NCI-H748 (cell line): ENCODE data around the gene RSPRY1.
"Not testable (repeated sequence)": the region's sequence is repeated elsewhere in the genome, so short reads cannot be mapped to it uniquely, and the experiment has no call there.

ENCODE experiments used
- DNase-seq: peaks from one replicate; lab custom pipeline; 2025; ENCODE audit not compliant: unreplicated experiment; lab: John Stamatoyannopoulos, UW

The RSPRY1 gene

DNA sequence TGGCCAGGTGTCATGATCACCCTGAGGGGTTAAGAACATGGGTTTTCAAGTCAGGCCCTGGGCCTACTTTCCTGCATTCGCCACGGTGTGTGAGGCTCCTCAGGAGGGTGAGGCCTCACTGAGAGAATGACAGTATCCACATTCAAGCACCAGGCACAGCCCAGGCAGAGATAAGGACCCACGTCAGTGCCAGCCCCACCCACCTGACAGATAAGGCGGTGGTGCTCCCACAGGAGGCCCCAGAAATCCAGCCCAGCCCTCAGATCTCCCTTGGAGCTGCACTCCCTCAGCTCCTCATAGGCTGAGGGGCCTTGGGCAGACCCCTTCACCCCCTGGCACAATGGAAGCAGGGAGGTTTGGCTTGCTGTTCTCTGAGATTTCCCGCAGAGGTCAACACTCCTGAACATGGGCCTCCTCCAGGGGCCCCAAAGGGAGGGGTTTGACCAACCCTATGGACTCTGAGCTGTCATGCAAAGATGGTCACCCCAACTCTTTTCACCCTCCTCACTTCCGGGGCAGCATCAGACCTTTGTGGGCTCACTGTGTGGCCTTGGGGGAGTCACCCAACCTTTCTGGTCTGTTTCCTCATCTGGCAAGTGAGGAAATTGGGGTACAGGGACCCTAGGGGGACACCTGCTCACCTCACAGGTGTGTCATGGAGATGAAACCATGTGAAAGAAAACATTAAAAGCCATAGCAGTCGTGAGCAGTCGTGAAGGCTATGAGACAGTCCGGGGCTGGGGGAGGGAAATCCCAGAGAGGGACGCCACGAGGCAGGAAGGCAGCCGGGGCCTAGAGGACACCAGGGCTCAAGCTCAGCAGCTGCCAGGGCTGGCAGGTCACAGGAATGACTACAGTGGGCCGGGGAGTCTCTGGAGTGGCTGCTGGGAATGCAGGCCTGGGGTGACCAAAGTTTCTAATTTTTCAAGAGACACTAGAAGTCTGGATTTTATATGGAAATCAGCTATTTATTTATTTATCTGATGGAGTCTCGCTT is 83.0 kb downstream of the RSPRY1 start:
- no peak for DNase-seq

DNA sequence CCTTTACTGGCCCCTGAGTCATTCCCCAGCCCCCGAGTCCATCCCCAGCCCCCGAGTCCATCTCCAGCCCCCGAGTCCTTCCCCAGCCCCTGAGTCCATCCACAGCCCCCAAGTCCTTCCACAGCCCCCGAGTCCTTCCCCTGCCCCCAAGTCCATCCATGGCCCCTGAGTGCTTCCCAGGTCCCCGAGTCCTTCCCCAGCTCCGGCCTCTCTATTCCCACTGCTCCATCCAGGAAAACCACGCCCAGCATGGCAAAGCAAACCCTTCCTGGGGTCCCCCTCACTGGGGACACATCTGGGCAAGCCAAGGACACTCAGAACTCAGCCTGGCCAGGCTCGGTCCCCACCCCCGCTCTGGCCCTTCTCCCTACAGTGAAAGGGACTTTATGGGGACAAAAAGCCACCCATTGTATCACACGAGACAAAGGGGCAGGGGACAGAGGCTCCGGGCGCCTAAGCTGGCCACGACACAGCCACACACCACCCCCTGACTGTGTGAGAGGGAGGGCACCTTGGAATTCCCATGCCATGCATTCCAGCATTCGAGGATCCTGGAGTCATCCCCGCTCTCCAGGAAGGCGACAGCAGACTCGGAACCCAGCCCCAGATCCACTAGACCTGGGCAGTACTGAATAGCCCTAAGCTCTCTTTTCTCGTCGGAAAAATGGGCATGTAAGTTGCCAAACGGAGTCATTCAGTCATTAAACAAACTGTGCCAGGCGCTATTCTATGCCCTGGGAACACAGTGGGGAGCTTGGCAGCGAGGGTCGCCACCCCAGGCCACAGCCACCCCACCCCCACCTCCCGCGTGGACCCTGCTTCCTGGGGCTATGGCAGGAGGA is 84.3 kb downstream of the RSPRY1 start:
- DNase-seq, result no peak

- no peak for DNase-seq
Observed at GRCh38 chr16:57271063-57271345, 84.9 kb downstream of the RSPRY1 start.

DNA sequence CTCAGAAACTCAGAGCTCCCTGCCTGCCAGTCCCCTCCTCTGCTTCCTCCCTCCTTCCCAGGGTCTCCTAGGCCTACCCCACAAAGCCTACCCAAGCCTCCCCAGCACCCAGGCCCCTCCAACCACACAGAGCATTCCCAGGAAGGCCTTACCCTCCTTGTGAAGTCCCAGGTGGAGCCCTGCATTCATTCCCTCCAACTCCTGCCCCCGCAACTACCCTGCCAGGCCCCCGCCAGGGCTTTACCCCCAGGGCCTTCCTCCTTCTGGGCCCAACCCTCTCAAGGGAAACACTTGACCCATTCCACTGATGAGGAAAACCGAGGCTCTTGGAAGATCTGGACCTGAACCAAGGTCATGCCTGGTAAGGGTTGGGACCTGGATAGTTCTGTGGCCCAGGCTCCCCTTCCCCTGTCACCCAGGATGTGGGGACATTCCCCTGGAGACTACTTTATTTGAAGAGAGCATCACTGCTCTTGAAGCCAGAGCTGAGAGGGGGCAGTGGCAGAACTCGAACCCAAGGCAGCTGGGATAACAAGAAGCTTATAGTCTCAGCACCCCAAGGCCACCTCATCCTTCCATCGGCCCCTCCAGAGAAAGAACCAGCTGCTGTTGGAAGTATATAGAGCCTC is 85.9 kb downstream of the RSPRY1 start:
- no peak for DNase-seq

- DNase-seq, result no peak
Observed at GRCh38 chr16:57273359-57273758, 87.2 kb downstream of the RSPRY1 start.

DNA sequence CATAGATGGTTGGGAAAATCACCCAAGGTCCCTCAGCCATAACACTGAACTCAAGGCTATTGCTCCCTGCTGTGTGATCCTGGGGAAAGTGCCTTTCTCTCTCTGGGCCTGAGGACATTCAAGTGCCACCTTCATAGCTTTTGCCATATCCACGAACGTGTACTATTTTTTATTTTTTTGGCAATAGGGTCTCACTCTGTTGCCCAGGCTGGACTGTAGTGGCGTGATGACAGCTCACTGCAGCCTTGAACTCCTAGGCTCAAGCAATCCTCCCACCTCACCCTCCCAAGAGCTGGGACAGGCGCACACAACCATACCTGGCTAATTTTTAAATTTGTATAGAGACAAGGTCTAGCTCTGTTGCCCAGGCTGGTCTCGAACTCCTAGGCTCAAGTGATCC is 87.7 kb downstream of the RSPRY1 start:
- no peak for DNase-seq

- DNase-seq, result not testable (repeated sequence)
Observed at GRCh38 chr16:57275946-57276345, 89.8 kb downstream of the RSPRY1 start.

DNA sequence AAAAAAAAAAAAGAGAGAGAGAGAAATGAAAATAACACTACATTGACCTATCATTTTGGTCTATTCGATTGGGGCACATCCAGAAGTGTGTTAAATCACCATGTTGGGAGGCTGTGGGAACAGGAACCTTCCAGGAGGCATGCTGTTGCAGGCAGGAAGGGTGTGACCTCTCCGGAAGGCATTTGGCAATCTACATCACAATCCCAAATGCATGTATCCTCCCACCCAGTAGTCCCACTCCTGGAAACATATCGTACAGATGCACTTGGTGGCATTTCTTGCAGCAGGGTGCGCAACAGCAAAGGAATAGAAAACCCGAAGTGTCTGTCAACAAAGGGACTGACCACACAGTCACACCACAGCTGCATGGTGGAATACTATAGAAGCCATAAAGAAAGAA is 90.5 kb downstream of the RSPRY1 start:
- DNase-seq, result no peak

GRCh38 chr16:57277586-57277985 is 91.5 kb downstream of the RSPRY1 start:
- DNase-seq, result no peak

GRCh38 chr16:57278494-57278893 is 92.4 kb downstream of the RSPRY1 start:
- DNase-seq, result no peak

GRCh38 chr16:57279780-57280638 is 93.9 kb downstream of the RSPRY1 start:
- no peak for DNase-seq

DNA sequence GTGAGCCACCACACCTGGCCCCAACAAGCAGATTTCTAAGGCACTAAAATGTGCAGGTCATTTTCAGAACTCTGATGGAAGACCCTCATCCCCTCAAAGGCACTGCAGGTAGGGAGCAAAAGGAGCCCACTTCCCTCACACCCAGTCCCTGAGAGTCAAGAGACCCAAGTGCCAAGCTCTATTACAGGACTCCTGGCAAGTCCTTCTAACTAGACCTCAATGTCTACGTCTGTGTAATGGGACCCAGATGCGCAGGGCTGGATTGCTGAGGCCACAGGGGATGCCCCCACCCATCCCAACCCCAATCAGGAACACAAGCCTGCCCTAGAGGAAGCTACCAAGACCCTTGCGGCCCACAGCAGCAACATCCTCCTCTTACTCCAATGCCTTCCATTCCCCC is 95.7 kb downstream of the RSPRY1 start:
- DNase-seq, result no peak

GRCh38 chr16:57282510-57283213 is 96.5 kb downstream of the RSPRY1 start:
- no peak for DNase-seq

DNA sequence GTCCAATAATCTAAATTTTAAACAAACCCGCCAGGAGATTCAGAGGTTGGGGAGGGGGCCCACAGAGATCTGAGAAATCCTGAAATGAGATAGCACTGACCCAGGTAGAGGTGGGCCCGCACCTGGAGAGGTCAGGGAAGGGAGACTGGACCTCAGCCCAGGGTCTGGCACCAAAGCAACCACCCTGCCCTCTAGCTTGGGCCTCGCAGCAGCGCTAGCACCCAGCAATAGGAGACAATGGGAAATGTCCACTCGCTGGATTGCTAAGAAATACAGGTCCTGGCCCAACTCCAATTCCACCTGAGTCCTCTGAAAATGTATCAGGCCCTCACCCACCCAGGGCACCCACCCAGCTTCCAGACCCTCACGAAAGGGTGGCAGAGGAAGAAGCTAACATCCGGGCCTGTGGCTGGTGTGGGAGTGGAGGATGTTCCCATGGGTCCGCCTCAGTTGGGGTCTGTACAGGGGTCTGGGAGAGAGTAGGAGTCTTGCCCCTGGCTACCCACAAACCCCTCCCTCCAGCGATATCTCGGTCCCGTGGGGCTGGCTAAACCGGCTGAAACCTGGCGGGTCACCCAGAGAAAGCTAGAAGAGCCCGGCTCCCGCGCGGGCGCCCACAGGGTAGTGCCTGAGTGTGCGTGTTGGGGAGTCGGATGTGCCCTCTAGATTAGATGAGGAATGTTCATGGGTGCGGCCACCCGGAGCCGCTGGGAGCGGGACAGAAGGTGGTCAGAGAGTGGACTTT is 97.3 kb downstream of the RSPRY1 start:
- DNase-seq, result no peak

- no peak for DNase-seq
Observed at GRCh38 chr16:57283959-57284208, 97.8 kb downstream of the RSPRY1 start.

DNA sequence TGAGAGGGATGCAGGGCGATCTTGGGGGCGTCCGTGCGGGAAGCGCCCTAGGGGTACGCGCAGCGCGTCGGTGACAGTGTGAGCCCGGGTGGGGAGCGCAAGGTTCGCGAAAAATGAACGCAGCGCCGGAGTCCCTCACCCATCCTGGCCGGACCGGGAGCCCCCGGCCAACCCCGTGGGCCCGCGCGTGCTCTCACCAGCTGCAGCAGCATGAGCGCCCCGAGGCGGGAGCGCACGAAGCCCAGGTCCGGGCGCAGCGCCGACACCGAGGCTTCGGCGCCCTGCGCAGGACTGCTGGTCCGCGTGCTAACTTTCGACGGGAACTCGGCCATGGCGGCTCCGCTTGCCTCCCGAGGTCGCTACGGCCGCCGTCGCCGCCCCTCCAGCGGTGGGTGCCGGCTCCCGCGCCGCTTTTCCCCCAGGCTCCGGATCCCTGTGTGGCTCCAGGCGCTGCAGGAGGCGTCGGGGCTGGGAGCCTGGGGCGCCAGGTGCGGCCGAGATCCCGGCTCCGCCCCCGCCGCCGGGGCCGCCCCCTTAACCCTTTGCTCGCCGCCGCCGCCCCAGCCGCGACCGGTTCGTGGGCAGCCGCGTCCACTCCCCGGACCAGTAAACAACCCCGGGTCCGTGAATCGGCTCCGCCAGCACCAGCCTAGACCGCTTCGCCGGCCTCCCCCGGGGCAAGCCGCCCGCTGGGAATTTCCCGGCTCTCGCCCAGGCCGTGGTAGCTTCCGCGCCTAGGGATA is 98.3 kb downstream of the RSPRY1 start, which contains the start of gene PLLP:
TSS of gene PLLP (minus strand) at position 464 of the 743 bp plus-strand sequence. CDS start at position 332, 132 bp downstream.
- DNase-seq, result peak; percentile 53

DNA sequence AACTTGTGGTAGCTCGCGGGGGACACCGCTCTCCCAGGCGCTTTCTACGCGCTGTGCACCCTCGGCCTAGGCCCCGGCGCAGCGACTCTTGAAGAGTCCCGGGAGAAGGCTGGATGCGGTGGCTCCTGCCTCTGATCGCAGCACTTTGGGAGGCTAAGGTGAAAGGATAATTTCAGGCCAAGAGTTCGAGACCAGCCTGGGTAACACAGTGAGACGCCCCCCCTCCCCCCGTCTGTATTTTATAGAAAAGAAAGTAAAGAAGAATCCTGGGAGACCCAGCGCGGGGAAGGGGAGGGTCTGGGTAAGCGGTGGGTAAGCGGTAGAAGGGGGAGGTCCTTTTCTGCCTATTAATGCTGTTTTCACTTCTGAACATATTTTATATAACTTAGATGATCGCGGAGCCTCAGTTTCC is 98.8 kb downstream of the RSPRY1 start:
- DNase-seq, result no peak

DNA sequence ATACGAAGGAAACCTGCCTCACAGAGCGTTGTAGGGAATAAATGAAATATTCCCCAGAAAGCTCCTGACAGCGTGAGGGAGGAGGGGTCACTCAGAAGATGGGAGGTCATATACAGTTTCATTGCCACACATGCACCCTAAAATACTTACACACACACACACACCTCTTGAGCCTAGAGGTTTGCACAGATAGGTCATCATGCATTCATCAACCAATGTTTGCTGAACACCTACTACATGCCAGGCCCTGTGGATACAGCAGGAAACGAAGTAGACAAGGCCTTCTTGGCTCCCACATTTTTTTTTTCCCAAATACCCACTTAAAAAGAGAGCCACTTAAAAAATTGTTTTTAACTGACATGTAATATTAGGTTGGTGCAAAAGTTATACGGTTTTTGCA is 99.2 kb downstream of the RSPRY1 start:
- no peak for DNase-seq
